IPS-20b (cell line): ENCODE data around the gene DRG1.
"Not testable (repeated sequence)": the region's sequence is repeated elsewhere in the genome, so short reads cannot be mapped to it uniquely, and the experiment has no call there.

Source experiments
- H3K27ac ChIP-seq: one replicate; pipeline ENCODE4 v1.5.1; 2013; ENCODE audit warnings: low read length
- H3K27me3 ChIP-seq: 2 replicates; pipeline ENCODE4 v1.6.1; 2013; ENCODE audit warnings: mild to moderate bottlenecking, low read length, inconsistent platforms; ENCODE audit not compliant: insufficient read depth
- H3K36me3 ChIP-seq: 2 replicates; pipeline ENCODE4 v1.6.1; 2013; ENCODE audit warnings: low read depth, mild to moderate bottlenecking, inconsistent platforms, low read length, moderate library complexity; ENCODE audit not compliant: insufficient read depth
- H3K4me1 ChIP-seq: 2 replicates; pipeline ENCODE4 v1.6.1; 2013; ENCODE audit warnings: mild to moderate bottlenecking, control low read depth, inconsistent platforms, low read length, moderate library complexity; ENCODE audit not compliant: insufficient read depth
- H3K4me3 ChIP-seq: 2 replicates; pipeline ENCODE4 v1.5.1; 2013; ENCODE audit warnings: mild to moderate bottlenecking, low read length, inconsistent platforms
- H3K9ac ChIP-seq: 2 replicates; pipeline ENCODE4 v1.6.1; 2013; ENCODE audit warnings: low read depth, mild to moderate bottlenecking, inconsistent platforms, low read length, moderate library complexity
- H3K9me3 ChIP-seq: 2 replicates; pipeline ENCODE4 v1.6.1; 2013; ENCODE audit warnings: mild to moderate bottlenecking, low read depth, low read length, inconsistent platforms; ENCODE audit not compliant: insufficient read depth

Gene DRG1

DNA sequence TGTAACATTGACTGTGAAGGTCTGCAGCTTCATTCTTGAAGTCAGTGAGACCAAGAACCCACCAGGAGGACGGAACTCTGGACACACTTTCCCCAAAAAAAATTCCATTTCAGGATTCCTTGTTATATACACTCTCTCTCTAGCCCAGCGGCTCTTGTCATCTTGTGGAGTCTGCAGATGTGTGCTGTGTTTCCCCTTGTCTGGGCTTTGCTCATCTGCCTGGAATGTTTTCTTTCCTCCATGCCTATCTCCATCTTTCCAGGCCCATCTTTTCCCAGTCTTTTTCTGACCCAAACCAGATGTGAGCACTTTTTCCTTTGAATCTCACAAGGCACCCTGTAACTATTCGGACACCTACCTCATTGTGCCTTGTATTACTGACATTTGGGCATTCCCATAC, 5.1 kb upstream of the DRG1 start:
- Histone ChIP-seq H3K27ac (no peak overlapping the region), H3K9ac (no peak overlapping the region), H3K36me3 (no peaks in the 10 kb centered on the region), H3K4me1 (peaks cover 4% of the 10 kb centered on the region; the same call in 1 of the 2 replicates), H3K4me3 (no peak overlapping the region), H3K9me3 (no peaks in the 10 kb centered on the region), H3K27me3 (no peaks in the 10 kb centered on the region)

GRCh38 chr22:31398231-31398630, 1.2 kb upstream of the DRG1 start:
- Histone ChIP-seq H3K9me3 (no peaks in the 10 kb centered on the region), H3K27me3 (no peaks in the 10 kb centered on the region), H3K4me3 (no peak overlapping the region), H3K36me3 (peaks cover 15% of the 10 kb centered on the region), H3K27ac (no peak overlapping the region), H3K4me1 (peaks cover 4% of the 10 kb centered on the region), H3K9ac (peak overlapping the region; percentile 97; the same call in 1 of the 2 replicates)

DNA sequence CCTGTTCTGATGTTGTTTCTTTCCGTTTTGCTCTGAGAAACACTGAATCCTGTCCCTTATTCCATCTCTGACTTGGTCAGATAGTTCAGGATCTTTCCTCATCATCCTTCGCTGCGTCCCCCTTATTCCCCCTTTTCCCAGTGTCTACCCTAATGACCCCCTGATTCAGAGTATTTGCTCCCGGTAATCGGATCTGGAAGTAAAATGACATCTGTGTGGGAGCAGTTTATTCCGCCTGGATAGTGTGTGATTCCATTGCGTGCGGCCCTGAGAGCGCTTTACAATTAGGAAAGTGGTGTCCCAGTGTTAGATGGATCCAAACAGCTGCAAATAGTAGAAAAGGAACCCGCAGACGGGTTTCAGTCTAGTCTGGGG, 606 bp downstream of the DRG1 start:
- Histone ChIP-seq H3K27me3 (no peaks in the 10 kb centered on the region), H3K9me3 (no peaks in the 10 kb centered on the region), H3K9ac (peak overlapping the region; percentile 97), H3K4me1 (peaks cover 4% of the 10 kb centered on the region), H3K4me3 (peak overlapping the region; percentile 95), H3K27ac (peak overlapping the region; percentile 3), H3K36me3 (peaks cover 31% of the 10 kb centered on the region)

GRCh38 chr22:31402350-31402749, 2.9 kb downstream of the DRG1 start:
- not testable (repeated sequence) for H3K9ac ChIP-seq, H3K27me3 ChIP-seq, H3K4me3 ChIP-seq, H3K4me1 ChIP-seq, H3K27ac ChIP-seq, H3K9me3 ChIP-seq
- H3K36me3 ChIP-seq: peaks cover 52% of the 10 kb centered on the region

DNA sequence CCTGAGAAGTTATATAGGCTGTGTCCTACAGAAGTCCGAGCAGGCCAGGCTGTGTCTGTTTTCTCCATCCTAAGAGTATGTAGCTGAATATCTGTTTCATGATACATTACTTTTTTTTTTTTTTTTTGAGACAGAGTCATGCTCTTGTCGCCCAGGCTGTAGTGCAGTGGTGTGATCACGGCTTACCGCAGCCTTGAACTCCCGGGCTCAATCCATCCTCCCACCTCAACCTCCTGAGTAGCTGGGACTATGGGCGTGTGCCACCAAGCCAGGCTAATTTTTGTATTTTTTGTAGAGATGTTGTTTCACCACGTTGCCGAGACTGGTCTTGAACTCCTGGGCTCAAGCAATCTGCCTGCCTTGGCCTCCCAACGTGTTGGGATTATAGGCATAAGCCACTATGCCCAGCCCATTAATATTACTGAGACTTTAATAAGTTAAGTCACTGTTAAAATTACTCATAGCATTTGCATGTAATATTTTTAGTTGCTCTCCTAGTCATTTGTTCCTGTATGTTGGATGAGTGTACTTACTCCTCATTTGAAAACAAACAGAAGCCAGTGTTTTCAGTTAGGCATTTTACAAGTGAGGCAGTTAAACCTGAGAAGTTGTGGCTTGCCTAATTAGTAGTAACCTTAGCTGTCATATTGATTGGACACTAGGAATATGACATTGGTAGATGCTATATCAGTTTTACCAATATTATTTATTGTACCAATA, 26.1 kb downstream of the DRG1 start:
- Histone ChIP-seq H3K27ac (no peak overlapping the region), H3K9ac (no peak overlapping the region), H3K4me3 (no peak overlapping the region), H3K27me3 (no peaks in the 10 kb centered on the region), H3K9me3 (no peaks in the 10 kb centered on the region), H3K4me1 (no peaks in the 10 kb centered on the region), H3K36me3 (peaks cover 94% of the 10 kb centered on the region)

GRCh38 chr22:31431950-31432349, 32.5 kb downstream of the DRG1 start:
- Histone ChIP-seq H3K9me3 (no peaks in the 10 kb centered on the region), H3K36me3 (peaks cover 90% of the 10 kb centered on the region), H3K9ac (no peak overlapping the region), H3K4me1 (no peaks in the 10 kb centered on the region), H3K27ac (no peak overlapping the region), H3K4me3 (no peak overlapping the region), H3K27me3 (no peaks in the 10 kb centered on the region)

DNA sequence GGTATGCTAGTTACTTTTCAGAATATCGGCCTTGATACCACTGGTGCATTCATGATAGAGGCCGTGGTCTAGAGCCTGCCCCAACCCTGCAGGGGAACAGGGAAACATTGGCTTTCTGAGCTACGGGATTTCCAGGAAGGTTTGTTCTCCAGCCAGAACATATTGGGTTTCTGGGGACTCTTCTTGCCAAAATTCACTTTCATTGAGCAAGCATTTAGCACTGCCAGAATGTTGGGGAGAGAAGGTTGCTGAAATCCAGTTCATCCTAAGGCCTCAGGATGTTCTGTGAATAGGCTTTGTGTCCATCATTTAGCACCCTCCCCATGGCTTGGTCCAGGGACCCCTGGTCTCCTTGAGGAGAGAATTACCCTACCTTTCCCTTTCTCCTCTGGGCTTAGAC, 36.7 kb downstream of the DRG1 start:
- Histone ChIP-seq H3K4me1 (no peaks in the 10 kb centered on the region), H3K4me3 (no peak overlapping the region), H3K27me3 (no peaks in the 10 kb centered on the region), H3K27ac (no peak overlapping the region), H3K36me3 (peaks cover 95% of the 10 kb centered on the region), H3K9ac (no peak overlapping the region), H3K9me3 (no peaks in the 10 kb centered on the region)

GRCh38 chr22:31439808-31440207, 40.4 kb downstream of the DRG1 start:
- Histone ChIP-seq H3K36me3 (peaks cover 98% of the 10 kb centered on the region), H3K9me3 (no peaks in the 10 kb centered on the region), H3K9ac (no peak overlapping the region), H3K4me1 (no peaks in the 10 kb centered on the region), H3K27me3 (no peaks in the 10 kb centered on the region), H3K4me3 (no peak overlapping the region), H3K27ac (no peak overlapping the region)

DNA sequence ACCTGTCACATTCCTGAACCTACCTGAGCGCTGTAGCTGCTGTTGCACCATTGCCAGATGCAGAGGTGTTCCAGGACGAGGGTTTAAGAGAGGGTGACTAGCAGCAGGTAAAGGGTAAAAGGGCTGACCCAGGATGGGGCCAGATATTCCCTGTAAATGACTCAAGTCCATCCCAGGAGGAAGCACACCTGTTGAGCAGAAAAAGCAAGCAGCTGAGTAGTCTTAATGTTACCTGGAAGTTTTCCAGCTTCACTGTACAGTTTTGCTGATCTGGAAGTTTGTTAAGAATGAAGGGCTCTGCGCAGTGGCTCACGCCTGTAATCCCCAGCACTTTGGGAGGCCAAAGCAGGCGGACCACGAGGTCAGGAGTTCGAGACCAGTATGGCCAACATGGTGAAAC, 41.3 kb downstream of the DRG1 start:
- no peak overlapping the region for H3K27ac ChIP-seq
- no peaks in the 10 kb centered on the region for H3K9me3 ChIP-seq
- no peaks in the 10 kb centered on the region for H3K27me3 ChIP-seq
- H3K36me3 ChIP-seq: peaks cover 98% of the 10 kb centered on the region
- no peak overlapping the region for H3K9ac ChIP-seq
- no peaks in the 10 kb centered on the region for H3K4me1 ChIP-seq
- H3K4me3 ChIP-seq: no peak overlapping the region

GRCh38 chr22:31441652-31442051, 42.2 kb downstream of the DRG1 start:
- no peak overlapping the region for H3K9ac ChIP-seq
- H3K9me3 ChIP-seq: no peaks in the 10 kb centered on the region
- no peaks in the 10 kb centered on the region for H3K4me1 ChIP-seq
- H3K27me3 ChIP-seq: no peaks in the 10 kb centered on the region
- peaks cover 93% of the 10 kb centered on the region for H3K36me3 ChIP-seq
- H3K27ac ChIP-seq: no peak overlapping the region
- H3K4me3 ChIP-seq: no peak overlapping the region

- Histone ChIP-seq H3K9ac (no peak overlapping the region), H3K9me3 (no peaks in the 10 kb centered on the region), H3K27ac (no peak overlapping the region), H3K36me3 (peaks cover 93% of the 10 kb centered on the region), H3K27me3 (no peaks in the 10 kb centered on the region), H3K4me3 (no peak overlapping the region), H3K4me1 (no peaks in the 10 kb centered on the region)
Observed at GRCh38 chr22:31442768-31443489, 43.5 kb downstream of the DRG1 start.

DNA sequence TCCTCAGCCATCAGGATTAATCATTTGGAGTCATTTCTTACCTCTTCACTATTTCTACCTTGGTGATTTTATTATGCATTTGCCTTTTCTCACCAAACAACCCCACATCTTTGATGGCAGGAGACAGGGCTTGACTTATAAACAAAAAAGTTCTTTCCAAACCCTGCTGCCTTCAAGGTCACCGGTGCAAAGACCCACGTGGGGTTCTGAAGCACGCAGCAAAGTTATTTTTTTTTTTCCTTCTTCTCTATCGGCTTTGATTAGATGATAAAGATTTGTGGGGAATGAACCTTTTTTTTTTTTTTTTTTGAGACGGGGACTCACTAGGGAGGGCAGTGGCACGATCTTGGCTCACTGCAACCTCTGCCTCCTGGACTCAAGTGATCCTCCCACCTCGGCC, 44.1 kb downstream of the DRG1 start:
- no peaks in the 10 kb centered on the region for H3K27me3 ChIP-seq
- H3K36me3 ChIP-seq: peaks cover 91% of the 10 kb centered on the region
- H3K4me3 ChIP-seq: no peak overlapping the region
- no peak overlapping the region for H3K27ac ChIP-seq
- no peaks in the 10 kb centered on the region for H3K9me3 ChIP-seq
- no peaks in the 10 kb centered on the region for H3K4me1 ChIP-seq
- no peak overlapping the region for H3K9ac ChIP-seq
